Endothelial cell of umbilical vein (primary cell): ENCODE data around the gene DISP3. TPM values are rescaled to one million over a fixed set of nuclear protein-coding genes. Genes with fewer than 3 reads are reported as not detected.

ENCODE experiments used
- BruUV-seq: library from RNA; stranded (reverse); fragments of 400-500 nt; replicated peaks from 2 replicates; lab custom pipeline; 2021; lab: Mats Ljungman, UMichigan
- CTCF ChIA-PET: fragments of 300-600, 350-600 bp; sonication (Branson Sonifier 250); formaldehyde crosslinking; loops from one replicate; lab custom pipeline; 2021; ENCODE audit warnings: antibody characterized with exemption, inconsistent platforms; lab: Charles Lee
- POLR2A ChIA-PET: fragments of 300-600, 350-600 bp; sonication (Branson Sonifier 250); formaldehyde crosslinking; loops from one replicate; lab custom pipeline; 2021; ENCODE audit warnings: antibody characterized with exemption, inconsistent platforms; lab: Charles Lee
- DNase-seq: peaks from one replicate; pipeline ENCODE4 v3.0.0-alpha.2; 2011; ENCODE audit warnings: low read depth, low spot score
- FAIRE-seq: peaks from 2 replicates; lab custom pipeline; 2011; peaks lifted over from hg19 to GRCh38; lab: Jason Lieb, UNC
- H2AFZ ChIP-seq: 2 replicates; pipeline ENCODE4 v1.6.0; 2012; ENCODE audit warnings: low read depth, low read length, control low read depth, inconsistent platforms
- H3K27ac ChIP-seq: 2 replicates; pipeline ENCODE4 v1.5.1; 2011; ENCODE audit warnings: low read depth, mild to moderate bottlenecking, control low read depth, low read length, moderate library complexity; ENCODE audit not compliant: insufficient read depth
- H3K27me3 ChIP-seq, 2 experiments: 2 replicates each; pipeline versions ENCODE4 v1.6.0 to v1.6.1; 2011; ENCODE audit warnings: low read length in 2 of 2, mixed read lengths in 1 of 2; ENCODE audit not compliant: control insufficient read depth in 2 of 2, insufficient read depth in 2 of 2
- H3K36me3 ChIP-seq, 2 experiments: 2 replicates in 1 of 2; 3 replicates in 1 of 2; pipeline ENCODE4 v1.5.1; 2011; ENCODE audit warnings: low read length in 2 of 2, mild to moderate bottlenecking in 1 of 2, moderate library complexity in 1 of 2; ENCODE audit not compliant: control insufficient read depth in 2 of 2, insufficient read depth in 2 of 2; ENCODE audit errors: extremely low read depth in 1 of 2
- H3K4me1 ChIP-seq: 3 replicates; pipeline ENCODE4 v1.5.1; 2011; ENCODE audit warnings: mild to moderate bottlenecking, low read length; ENCODE audit not compliant: control insufficient read depth, insufficient read depth; ENCODE audit errors: extremely low read depth
- H3K4me2 ChIP-seq: 2 replicates; pipeline ENCODE4 v1.6.1; 2011; ENCODE audit warnings: low read length, control low read depth, mixed read lengths; ENCODE audit not compliant: insufficient read depth
- H3K4me3 ChIP-seq, 3 experiments: fragments of 200-600 bp in 1 of 3; sonication (generic), shearing (Covaris generic) in 1 of 3; replicated peaks in 1 of 3; 2 replicates each; pipeline ENCODE4 v1.5.1; 2011 to 2016; ENCODE audit warnings: control low read depth in 3 of 3, low read length in 3 of 3, mild to moderate bottlenecking in 2 of 3, inconsistent platforms in 1 of 3, low read depth in 1 of 3, moderate library complexity in 1 of 3; ENCODE audit not compliant: insufficient read depth in 1 of 3
- H3K79me2 ChIP-seq: 2 replicates; pipeline ENCODE4 v1.6.0; 2012; ENCODE audit warnings: low read length, inconsistent platforms; ENCODE audit not compliant: control insufficient read depth, insufficient read depth
- H3K9ac ChIP-seq: replicated peaks from 2 replicates; pipeline ENCODE3; 2011; ENCODE audit warnings: low read length, control low read depth; ENCODE audit not compliant: insufficient read depth; ENCODE audit errors: extremely low read depth
- H3K9me1 ChIP-seq: replicated peaks from 3 replicates; pipeline ENCODE4 v1.6.0; 2011; ENCODE audit warnings: mild to moderate bottlenecking, low read length; ENCODE audit not compliant: control insufficient read depth, insufficient read depth; ENCODE audit errors: extremely low read depth
- H3K9me3 ChIP-seq: replicated peaks from 2 replicates; pipeline ENCODE4 v1.5.1; 2012; ENCODE audit warnings: low read length, inconsistent platforms; ENCODE audit not compliant: control insufficient read depth, insufficient read depth
- H4K20me1 ChIP-seq: replicated peaks from 2 replicates; pipeline ENCODE3; 2011; ENCODE audit warnings: mild to moderate bottlenecking, low read length; ENCODE audit not compliant: control insufficient read depth, insufficient read depth; ENCODE audit errors: extremely low read depth
- CTCF ChIP-seq, 2 donors: IDR thresholded peaks; 1 replicate in 1 of 2; 2 replicates in 1 of 2; pipeline ENCODE4 v1.5.1; 2011; ENCODE audit warnings: low read length in 2 of 2, mild to moderate bottlenecking in 2 of 2, moderate library complexity in 2 of 2, control low read depth in 1 of 2, inconsistent platforms in 1 of 2, low read depth in 1 of 2; ENCODE audit not compliant: insufficient read depth in 1 of 2; ENCODE audit errors: extremely low read depth in 1 of 2
- EZH2 ChIP-seq: IDR thresholded peaks from 2 replicates; pipeline ENCODE4 v1.6.1; 2012; ENCODE audit warnings: borderline replicate concordance, low read depth, mild to moderate bottlenecking, moderate library complexity, low read length, inconsistent platforms; ENCODE audit not compliant: severe bottlenecking
- FOS ChIP-seq: IDR thresholded peaks from 2 replicates; pipeline ENCODE4 v1.6.1; 2011; ENCODE audit warnings: mild to moderate bottlenecking, low read length, moderate library complexity, borderline replicate concordance; ENCODE audit not compliant: insufficient read depth
- GATA2 ChIP-seq: IDR thresholded peaks from 2 replicates; pipeline ENCODE4 v1.7.0; 2011; ENCODE audit warnings: low read depth, mild to moderate bottlenecking, moderate library complexity, mixed read lengths, low read length; ENCODE audit not compliant: insufficient read length, insufficient read depth
- JUN ChIP-seq: IDR thresholded peaks from 2 replicates; pipeline ENCODE4 v1.6.1; 2011; ENCODE audit warnings: borderline replicate concordance, low read depth; ENCODE audit not compliant: insufficient read length, insufficient read depth
- MAX ChIP-seq: IDR thresholded peaks from 2 replicates; pipeline ENCODE4 v1.6.1; 2011; ENCODE audit not compliant: insufficient read depth, insufficient read length
- MYC ChIP-seq: IDR thresholded peaks from one replicate; pipeline ENCODE4 v1.6.1; 2011; ENCODE audit warnings: mild to moderate bottlenecking, low read depth, low read length
- POLR2A ChIP-seq: IDR thresholded peaks from 2 replicates; pipeline ENCODE4 v1.6.1; 2012; ENCODE audit warnings: low read depth, mild to moderate bottlenecking, control low read depth, low read length
- POLR2AphosphoS5 ChIP-seq: IDR thresholded peaks from 2 replicates; pipeline ENCODE4 v1.6.1; 2012; ENCODE audit warnings: low read depth, mild to moderate bottlenecking, control low read depth, low read length, moderate library complexity; ENCODE audit not compliant: insufficient read depth
- dilution Hi-C: fragments of 300-500 bp; cut with MboI; formaldehyde crosslinking; loops from one replicate; pipeline ENCODE4 v1.15.0; 2019; ENCODE audit warnings: low sequenced_read_pairs; ENCODE audit not compliant: extremely low pct_ligation_motif_present
- intact Hi-C: fragments of 100-400 bp; cut with micrococcal nuclease; formaldehyde crosslinking; loops from one replicate; pipeline ENCODE4 v1.10.0; 2022
- polyA plus RNA-seq, 4 experiments: library from polyadenylated mRNA; depleted of rRNA in 3 of 4; stranded (reverse) in 3 of 4; unstranded in 1 of 4; fragments of >200 nt; gene quantifications; 2 replicates each; pipeline versions ENCODE4 v1.2.1 to v1.2.3, GENCODE V29; 2011 to 2012; ENCODE audit warnings: missing spikeins in 1 of 4
- total RNA-seq: library from RNA; stranded (reverse); gene quantifications from 2 replicates; pipeline ENCODE4 v1.2.3, GENCODE V29; 2021

The DISP3 gene
- total and polyA plus RNA-seq, 2 donors (not counting 3 experiments of a cell fraction or from before 2014, with no cell fraction given) = 0.26 to 0.49 TPM

DNA sequence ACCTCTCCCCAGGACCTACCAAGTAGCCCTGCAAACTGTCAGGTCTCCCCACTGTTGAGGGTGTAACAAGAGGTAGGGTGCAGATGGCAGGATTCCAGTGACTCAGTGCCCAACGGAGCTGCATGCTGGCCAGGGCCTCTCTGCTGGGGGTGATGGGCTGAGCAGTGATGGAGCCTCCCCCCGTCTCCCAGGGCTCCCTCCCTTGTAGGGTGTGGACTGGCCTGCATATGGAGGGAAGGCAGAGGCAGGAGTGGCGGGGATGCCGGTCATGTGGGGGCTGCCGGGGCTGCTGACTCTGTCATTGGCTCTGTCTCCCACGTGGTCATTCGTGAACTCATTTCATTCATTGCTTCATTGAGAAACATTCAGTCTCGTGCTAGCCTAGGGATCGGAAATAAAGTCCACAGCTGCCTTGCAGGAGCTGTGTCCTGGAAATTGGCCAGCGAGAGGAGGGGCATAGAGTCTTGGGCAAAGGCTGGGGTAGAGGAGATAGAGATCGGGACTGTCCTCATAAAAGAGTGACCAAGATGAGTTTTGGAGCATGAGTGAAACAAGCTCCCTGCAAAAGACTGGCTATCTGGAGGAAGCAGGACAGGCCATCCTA is 22.9 kb upstream of the DISP3 start:
- no peaks in the 10 kb centered on the region for H3K9me3 ChIP-seq
- FAIRE-seq (no peak), DNase-seq (no peak)
- no peaks in the 10 kb centered on the region for H3K9me1 ChIP-seq
- no peaks in the 10 kb centered on the region for H3K27me3 ChIP-seq
- H2AFZ ChIP-seq = no peak overlapping the region
- H3K4me3 ChIP-seq = no peak overlapping the region
- H4K20me1 ChIP-seq = no peaks in the 10 kb centered on the region
- H3K4me2 ChIP-seq = no peak overlapping the region
- TF ChIP-seq JUN (no peak), CTCF (IDR thresholded peaks at IDR 0.05; ENCODE audit: extremely low read depth in 1 of 2, insufficient read depth in 1 of 2, low read depth in 1 of 2, low read length in 2 of 2) (no peak), POLR2A (no peak), POLR2AphosphoS5 (no peak), MYC (no peak), MAX (no peak), EZH2 (no peak), GATA2 (no peak), FOS (no peak)
- no peaks in the 10 kb centered on the region for H3K79me2 ChIP-seq
- dilution Hi-C loops (no loop called here), intact Hi-C loops (loop anchor here (5.0 kb wide), 1 partner anchor 96 kb away; no protein-coding TSS in a partner anchor)
- no peak overlapping the region for H3K27ac ChIP-seq
- peaks cover 10% of the 10 kb centered on the region for H3K4me1 ChIP-seq
- H3K36me3 ChIP-seq = no peaks in the 10 kb centered on the region
- POLR2A ChIA-PET = no interaction called here
- BruUV-seq = no TSS peak
- H3K9ac ChIP-seq = no peak overlapping the region
- CTCF ChIA-PET = interaction anchor here (1.1 kb wide), 1 partner anchor 12 kb away, joined by 3 read pairs; no protein-coding TSS in a partner anchor
